Kidney (tissue), 14 donors: Measurements from ENCODE around the gene QSOX1. TPM values are rescaled to one million over a fixed set of nuclear protein-coding genes. Genes with fewer than 3 reads are reported as not detected.
A peak's percentile ranks its signal among the peaks of the same experiment; 100 is the strongest.

Experiments
- DNase-seq, 5 donors: peaks; one replicate each; pipeline ENCODE4 v3.0.0-alpha.2; 2013 to 2020
- FAIRE-seq: peaks from 2 replicates; lab custom pipeline; 2012; peaks lifted over from hg19 to GRCh38; lab: Jason Lieb, UNC
- H3K27ac ChIP-seq, 2 donors: one replicate each; pipeline ENCODE4 v1.7.0; 2013; ENCODE audit warnings: low read depth in 2 of 2, low read length in 2 of 2, inconsistent platforms in 1 of 2
- H3K27me3 ChIP-seq: one replicate; pipeline ENCODE4 v1.7.1; 2013; ENCODE audit warnings: low read length, inconsistent platforms; ENCODE audit not compliant: control insufficient read depth, insufficient read depth
- H3K36me3 ChIP-seq, 3 donors: one replicate each; pipeline versions ENCODE4 v1.7.0 to v1.7.1; 2013; ENCODE audit warnings: low read length in 3 of 3, control low read depth in 1 of 3, inconsistent platforms in 1 of 3; ENCODE audit not compliant: insufficient read depth in 3 of 3, control insufficient read depth in 2 of 3
- H3K4me1 ChIP-seq, 3 donors: one replicate each; pipeline versions ENCODE4 v1.7.0 to v1.7.1; 2013; ENCODE audit warnings: low read length in 3 of 3, inconsistent platforms in 1 of 3, low read depth in 1 of 3; ENCODE audit not compliant: control insufficient read depth in 2 of 3, insufficient read depth in 2 of 3
- H3K4me3 ChIP-seq, 3 donors: one replicate each; pipeline versions ENCODE4 v1.7.0 to v1.8.1; 2013; ENCODE audit warnings: low read length in 3 of 3, control low read depth in 1 of 3, inconsistent platforms in 1 of 3
- H3K9ac ChIP-seq, 3 donors: one replicate each; pipeline versions ENCODE4 v1.7.0 to v1.7.1; 2013; ENCODE audit warnings: low read length in 3 of 3, control low read depth in 1 of 3, inconsistent platforms in 1 of 3
- H3K9me3 ChIP-seq, 3 donors: one replicate each; pipeline versions ENCODE4 v1.7.0 to v1.7.1; 2013; ENCODE audit warnings: low read length in 3 of 3, control low read depth in 1 of 3, inconsistent platforms in 1 of 3; ENCODE audit not compliant: control insufficient read depth in 2 of 3, insufficient read depth in 1 of 3
- intact Hi-C: fragments of 100-400 bp; cut with DNase I; formaldehyde crosslinking; loops from one replicate; pipeline ENCODE4 v1.11.1; 2022
- polyA plus RNA-seq: library from polyadenylated mRNA; stranded (reverse); fragments of 350-450 nt; fragmentation: Illumina TruSeq; extraction: RNeasy Lipid Tissue Mini Kit (QIAGEN cat#74804); gene quantifications from one replicate; pipeline ENCODE4 v1.2.3, GENCODE V29; 2014; ENCODE audit warnings: low read depth, low replicate concordance; ENCODE audit not compliant: insufficient read depth
- total RNA-seq: library from RNA; stranded (reverse); fragmentation: NEBNext Ultra II Directional; extraction: Animal tissue kit (Norgen Biotek cat#: 25700); gene quantifications from one replicate; pipeline ENCODE4 v1.2.1, GENCODE V29; 2021
- TF ChIP-seq, protein P1 (sequence below): IDR thresholded peaks from 3 replicates; pipeline ENCODE4 v1.5.1; 2012; ENCODE audit warnings: mild to moderate bottlenecking, moderate library complexity, borderline replicate concordance; ENCODE audit not compliant: insufficient read depth; ENCODE audit errors: extremely low read depth
- donor health status: control.
- donor health status: control.
- donor health status: control.
- donor health status: control.
- donor health status: control.
- donor health status: DM: yes; HTN: yes; CAD: no.
- donor health status: Normal renal cell carcinoma (clear cell type).

Gene QSOX1
- total and polyA plus RNA-seq, 2 donors from 2014 or later: 94.5 to 111 TPM

DNA sequence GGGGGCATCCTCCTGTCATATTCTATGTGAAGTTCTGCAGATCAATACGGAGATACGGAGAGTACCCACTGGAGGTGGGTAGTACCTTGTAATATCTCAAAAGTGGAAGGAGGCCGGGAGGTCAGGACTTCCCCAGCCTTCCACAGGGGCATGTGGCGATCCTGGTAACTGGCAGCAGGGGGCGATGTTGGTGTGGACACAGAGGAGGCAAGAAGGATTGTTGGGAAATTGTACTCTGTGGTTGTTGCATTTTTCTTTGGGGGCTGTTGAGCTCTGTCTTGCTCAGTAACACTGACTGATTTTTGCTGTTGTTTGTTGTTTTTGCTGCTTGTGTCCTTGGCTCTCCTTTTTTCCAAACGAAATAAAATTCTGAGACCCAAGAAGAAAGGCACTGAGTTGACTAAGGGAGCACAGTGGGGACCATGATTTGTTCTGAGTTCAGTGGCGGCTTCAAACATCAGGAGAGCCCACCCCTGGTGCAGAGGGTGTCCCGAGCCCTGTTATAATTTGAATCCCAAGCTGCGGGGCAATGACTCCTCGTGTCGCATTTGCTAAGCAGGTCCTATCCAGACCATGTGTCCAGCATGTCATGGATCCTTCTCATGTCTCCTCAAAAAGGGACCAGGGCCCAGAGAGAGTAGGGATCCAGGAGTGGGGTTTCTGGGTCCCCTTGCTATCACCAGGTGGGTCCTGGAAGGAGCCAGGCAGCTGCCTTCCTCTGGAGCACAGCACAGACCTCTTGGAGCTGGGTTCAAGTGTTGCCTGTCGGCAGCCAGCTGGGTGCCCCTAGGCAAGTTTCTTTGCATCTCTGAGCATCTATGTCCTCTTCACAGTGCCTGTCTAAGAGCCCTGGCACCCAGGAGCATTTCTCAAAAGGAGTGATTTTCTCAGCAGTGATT is 98.2 kb downstream of the QSOX1 start:
- intact Hi-C loops: loop anchor here (10.0 kb wide), 1 partner anchor 222 kb away; no protein-coding TSS in a partner anchor
- Histone ChIP-seq H3K4me1 (peaks cover 0 to 8% (median 0%) of the 10 kb centered on the region in 3 donors), H3K27me3 (no peaks in the 10 kb centered on the region), H3K4me3 (no peak overlapping the region), H3K9ac (no peak overlapping the region), H3K9me3 (no peaks in the 10 kb centered on the region), H3K27ac (no peak overlapping the region), H3K36me3 (no peaks in the 10 kb centered on the region)
- DNase-seq (peak in 3 of 5 donors; percentile 21 to 81 (median 46)), FAIRE-seq (no peak)
- TF ChIP-seq, protein P1, sequence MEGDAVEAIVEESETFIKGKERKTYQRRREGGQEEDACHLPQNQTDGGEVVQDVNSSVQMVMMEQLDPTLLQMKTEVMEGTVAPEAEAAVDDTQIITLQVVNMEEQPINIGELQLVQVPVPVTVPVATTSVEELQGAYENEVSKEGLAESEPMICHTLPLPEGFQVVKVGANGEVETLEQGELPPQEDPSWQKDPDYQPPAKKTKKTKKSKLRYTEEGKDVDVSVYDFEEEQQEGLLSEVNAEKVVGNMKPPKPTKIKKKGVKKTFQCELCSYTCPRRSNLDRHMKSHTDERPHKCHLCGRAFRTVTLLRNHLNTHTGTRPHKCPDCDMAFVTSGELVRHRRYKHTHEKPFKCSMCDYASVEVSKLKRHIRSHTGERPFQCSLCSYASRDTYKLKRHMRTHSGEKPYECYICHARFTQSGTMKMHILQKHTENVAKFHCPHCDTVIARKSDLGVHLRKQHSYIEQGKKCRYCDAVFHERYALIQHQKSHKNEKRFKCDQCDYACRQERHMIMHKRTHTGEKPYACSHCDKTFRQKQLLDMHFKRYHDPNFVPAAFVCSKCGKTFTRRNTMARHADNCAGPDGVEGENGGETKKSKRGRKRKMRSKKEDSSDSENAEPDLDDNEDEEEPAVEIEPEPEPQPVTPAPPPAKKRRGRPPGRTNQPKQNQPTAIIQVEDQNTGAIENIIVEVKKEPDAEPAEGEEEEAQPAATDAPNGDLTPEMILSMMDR: peak; percentile 71

Other genes starting within 250 kb of the QSOX1 start
- gene CEP350, start 200.1 kb upstream of the QSOX1 start, total RNA-seq: 46.5 TPM
- gene CEP350, start 200.1 kb upstream of the QSOX1 start, polyA plus RNA-seq: 2.8 TPM
- not detected for gene LHX4, start 75.4 kb downstream of the QSOX1 start, total RNA-seq
- gene LHX4, start 75.4 kb downstream of the QSOX1 start, polyA plus RNA-seq: 0.37 TPM